Measurements from ENCODE around the gene ZNF583.
A peak's percentile ranks its signal among the peaks of the same experiment; 100 is the strongest.

Gene ZNF583

DNA sequence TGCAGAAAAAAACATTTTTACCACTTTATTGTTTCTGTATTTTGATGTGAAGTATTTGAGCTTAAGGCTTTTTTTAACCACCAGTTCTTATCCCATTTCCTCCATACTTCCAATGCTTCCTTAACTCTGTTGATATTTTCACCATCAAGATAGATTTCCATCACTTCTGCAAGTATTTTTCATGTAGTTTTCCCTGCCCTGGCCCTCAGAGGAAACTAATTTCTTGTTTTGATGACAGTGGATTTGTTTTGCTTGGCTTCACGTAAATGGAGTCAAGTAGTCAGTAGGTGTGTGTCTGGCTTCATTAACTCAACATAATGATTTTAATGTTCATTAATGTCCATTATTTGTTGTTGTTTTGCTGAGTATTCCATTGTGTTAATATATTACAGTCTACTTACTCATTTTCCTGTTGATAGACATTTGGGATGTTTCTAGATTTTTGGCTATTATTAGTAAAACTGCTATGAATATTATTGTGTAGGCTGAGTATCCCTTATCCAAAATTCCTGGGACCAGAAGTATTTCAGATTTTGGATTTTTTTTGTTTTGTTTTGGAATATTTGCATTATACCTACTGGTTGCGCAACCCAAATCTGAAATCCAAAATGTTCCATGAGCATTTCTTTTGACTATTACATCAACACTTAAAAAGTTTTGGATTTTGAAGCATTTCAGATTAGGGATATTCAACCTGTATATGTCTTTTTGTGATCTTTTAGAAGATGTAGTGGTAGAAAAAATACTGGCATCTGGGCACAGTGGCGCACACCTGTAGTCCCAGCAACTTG, 34.1 kb upstream of the ZNF583 start:
- peaks cover 9% of the 10 kb centered on the region for H3K36me3 ChIP-seq (ENCODE audit: control insufficient read depth, insufficient read depth, low read length)

DNA sequence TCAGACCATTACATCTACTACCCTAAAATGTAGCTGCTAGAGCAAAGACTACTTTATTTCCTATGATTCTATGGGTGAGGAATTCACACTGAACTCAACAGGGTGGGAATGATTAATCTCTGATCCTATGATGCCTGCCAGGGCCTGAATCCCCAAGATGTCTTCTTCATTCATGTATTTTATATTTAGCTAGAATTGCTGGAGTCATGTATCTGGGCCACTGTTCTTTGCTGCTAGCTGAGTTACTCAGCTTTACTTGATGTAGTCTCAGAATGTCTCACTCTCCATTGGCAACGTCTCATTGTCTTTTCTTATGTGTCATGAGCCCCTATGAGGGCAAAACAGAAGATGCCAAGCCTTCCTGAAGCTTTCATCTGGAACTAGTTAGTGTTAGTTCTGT, 31.9 kb upstream of the ZNF583 start:
- peaks cover 18% of the 10 kb centered on the region for H3K36me3 ChIP-seq (ENCODE audit: control insufficient read depth, insufficient read depth, low read length)
- H3K4me1 ChIP-seq (ENCODE audit: control insufficient read depth, low read depth, low read length): peaks cover 6% of the 10 kb centered on the region
- no peak for DNase-seq
- no peak overlapping the region for H4K5ac ChIP-seq (ENCODE audit: low read length)
- H3K27me3 ChIP-seq (ENCODE audit: insufficient read depth, low read length, poor library complexity): no peaks in the 10 kb centered on the region
- no peak overlapping the region for H3K18ac ChIP-seq (ENCODE audit: low read length)
- H3K27ac ChIP-seq (ENCODE audit: low read depth, low read length): no peak overlapping the region
- H2BK120ac ChIP-seq (ENCODE audit: low read depth, low read length): no peak overlapping the region
- no peak overlapping the region for H3K4me2 ChIP-seq (ENCODE audit: low read length)
- no peak overlapping the region for H2AK5ac ChIP-seq (ENCODE audit: low read length)
- no peak overlapping the region for H3K4me3 ChIP-seq (ENCODE audit: low read length)
- no CpG with 5 or more reads among the region's 1 CpG for WGBS (ENCODE audit: extremely low coverage, insufficient coverage, low lambda C conversion rate)
- no peak overlapping the region for H2BK5ac ChIP-seq (ENCODE audit: low read length)
- peaks cover 12% of the 10 kb centered on the region for H3K79me1 ChIP-seq (ENCODE audit: low read length)
- H3K23ac ChIP-seq (ENCODE audit: low read length): no peak overlapping the region
- H2BK15ac ChIP-seq (replicated peaks; ENCODE audit: low read depth): no peak overlapping the region
- H4K8ac ChIP-seq (ENCODE audit: low read depth, low read length): no peak overlapping the region
- no peak overlapping the region for H3K4ac ChIP-seq (ENCODE audit: low read depth, low read length)
- no peak overlapping the region for H3K9ac ChIP-seq (ENCODE audit: low read length)
- no peak overlapping the region for H3K56ac ChIP-seq (ENCODE audit: low read length)
- H3K79me2 ChIP-seq (ENCODE audit: control insufficient read depth, insufficient read depth, low read length): peaks cover 12% of the 10 kb centered on the region

More for the DNA sequence above, 34.1 kb upstream of the ZNF583 start:
- no CpG with 5 or more reads among the region's 3 CpGs for WGBS (ENCODE audit: extremely low coverage, insufficient coverage, low lambda C conversion rate)
- Histone ChIP-seq H4K5ac (ENCODE audit: low read length) (no peak overlapping the region), H2BK15ac (replicated peaks; ENCODE audit: low read depth) (no peak overlapping the region), H2BK120ac (ENCODE audit: low read depth, low read length) (no peak overlapping the region), H3K79me2 (ENCODE audit: control insufficient read depth, insufficient read depth, low read length) (peaks cover 12% of the 10 kb centered on the region), H3K9ac (ENCODE audit: low read length) (no peak overlapping the region), H3K23ac (ENCODE audit: low read length) (no peak overlapping the region), H3K4me2 (ENCODE audit: low read length) (no peak overlapping the region), H3K4me1 (ENCODE audit: control insufficient read depth, low read depth, low read length) (peaks cover 6% of the 10 kb centered on the region), H3K18ac (ENCODE audit: low read length) (no peak overlapping the region), H2BK5ac (ENCODE audit: low read length) (no peak overlapping the region), H3K27ac (ENCODE audit: low read depth, low read length) (no peak overlapping the region), H3K79me1 (ENCODE audit: low read length) (peaks cover 12% of the 10 kb centered on the region), H3K4me3 (ENCODE audit: low read length) (no peak overlapping the region), H3K27me3 (ENCODE audit: insufficient read depth, low read length, poor library complexity) (peaks cover 2% of the 10 kb centered on the region), H3K4ac (ENCODE audit: low read depth, low read length) (no peak overlapping the region), H4K8ac (ENCODE audit: low read depth, low read length) (no peak overlapping the region), H2AK5ac (ENCODE audit: low read length) (no peak overlapping the region), H3K56ac (ENCODE audit: low read length) (no peak overlapping the region)
- DNase-seq: no peak

DNA sequence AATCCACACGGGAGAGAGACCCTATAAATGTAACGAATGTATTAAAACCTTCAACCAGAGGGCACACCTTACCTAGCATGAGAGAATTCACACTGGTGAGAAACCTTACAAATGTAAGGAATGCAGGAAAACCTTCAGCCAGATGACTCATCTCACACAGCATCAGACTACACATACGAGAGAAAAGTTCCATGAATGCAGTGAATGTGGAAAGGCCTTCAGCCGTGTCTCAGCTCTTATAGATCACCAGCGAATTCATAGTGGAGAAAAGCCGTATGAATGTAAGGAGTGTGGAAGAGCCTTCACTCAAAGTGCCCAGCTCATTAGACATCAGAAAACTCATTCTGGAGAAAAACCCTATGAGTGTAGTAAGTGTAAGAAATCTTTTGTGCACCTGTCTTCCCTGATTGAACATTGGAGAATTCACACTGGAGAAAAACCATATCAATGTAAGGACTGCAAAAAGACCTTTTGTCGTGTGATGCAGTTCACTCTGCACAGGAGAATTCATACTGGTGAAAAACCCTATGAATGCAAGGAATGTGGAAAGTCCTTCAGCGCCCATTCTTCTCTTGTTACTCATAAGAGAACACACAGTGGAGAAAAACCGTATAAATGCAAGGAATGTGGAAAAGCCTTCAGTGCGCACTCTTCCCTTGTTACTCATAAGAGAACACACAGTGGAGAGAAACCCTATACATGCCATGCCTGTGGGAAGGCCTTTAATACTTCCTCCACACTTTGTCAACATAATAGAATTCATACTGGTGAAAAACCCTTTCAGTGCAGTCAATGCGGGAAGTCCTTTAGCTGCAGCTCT, 26.8 kb upstream of the ZNF583 start:
- no peaks in the 10 kb centered on the region for H3K79me2 ChIP-seq (ENCODE audit: control insufficient read depth, insufficient read depth, low read length)
- H2BK120ac ChIP-seq (ENCODE audit: low read depth, low read length): no peak overlapping the region
- H3K56ac ChIP-seq (ENCODE audit: low read length): no peak overlapping the region
- H3K4me1 ChIP-seq (ENCODE audit: control insufficient read depth, low read depth, low read length): no peaks in the 10 kb centered on the region
- H3K4me3 ChIP-seq (ENCODE audit: low read length): peak overlapping the region; percentile 24
- H4K5ac ChIP-seq (ENCODE audit: low read length): no peak overlapping the region
- H3K23ac ChIP-seq (ENCODE audit: low read length): no peak overlapping the region
- no peaks in the 10 kb centered on the region for H3K27me3 ChIP-seq (ENCODE audit: insufficient read depth, low read length, poor library complexity)
- H3K4ac ChIP-seq (ENCODE audit: low read depth, low read length): no peak overlapping the region
- no peak overlapping the region for H3K9ac ChIP-seq (ENCODE audit: low read length)
- H3K18ac ChIP-seq (ENCODE audit: low read length): no peak overlapping the region
- H3K79me1 ChIP-seq (ENCODE audit: low read length): no peaks in the 10 kb centered on the region
- no peak overlapping the region for H3K4me2 ChIP-seq (ENCODE audit: low read length)
- H2BK5ac ChIP-seq (ENCODE audit: low read length): no peak overlapping the region
- no peak overlapping the region for H2BK15ac ChIP-seq (replicated peaks; ENCODE audit: low read depth)
- no peak overlapping the region for H3K27ac ChIP-seq (ENCODE audit: low read depth, low read length)
- H4K8ac ChIP-seq (ENCODE audit: low read depth, low read length): no peak overlapping the region
- H3K36me3 ChIP-seq (ENCODE audit: control insufficient read depth, insufficient read depth, low read length): peaks cover 21% of the 10 kb centered on the region
- peak; percentile 64 for DNase-seq
- WGBS (ENCODE audit: extremely low coverage, insufficient coverage, low lambda C conversion rate): no CpG with 5 or more reads among the region's 11 CpGs
- H2AK5ac ChIP-seq (ENCODE audit: low read length): no peak overlapping the region

DNA sequence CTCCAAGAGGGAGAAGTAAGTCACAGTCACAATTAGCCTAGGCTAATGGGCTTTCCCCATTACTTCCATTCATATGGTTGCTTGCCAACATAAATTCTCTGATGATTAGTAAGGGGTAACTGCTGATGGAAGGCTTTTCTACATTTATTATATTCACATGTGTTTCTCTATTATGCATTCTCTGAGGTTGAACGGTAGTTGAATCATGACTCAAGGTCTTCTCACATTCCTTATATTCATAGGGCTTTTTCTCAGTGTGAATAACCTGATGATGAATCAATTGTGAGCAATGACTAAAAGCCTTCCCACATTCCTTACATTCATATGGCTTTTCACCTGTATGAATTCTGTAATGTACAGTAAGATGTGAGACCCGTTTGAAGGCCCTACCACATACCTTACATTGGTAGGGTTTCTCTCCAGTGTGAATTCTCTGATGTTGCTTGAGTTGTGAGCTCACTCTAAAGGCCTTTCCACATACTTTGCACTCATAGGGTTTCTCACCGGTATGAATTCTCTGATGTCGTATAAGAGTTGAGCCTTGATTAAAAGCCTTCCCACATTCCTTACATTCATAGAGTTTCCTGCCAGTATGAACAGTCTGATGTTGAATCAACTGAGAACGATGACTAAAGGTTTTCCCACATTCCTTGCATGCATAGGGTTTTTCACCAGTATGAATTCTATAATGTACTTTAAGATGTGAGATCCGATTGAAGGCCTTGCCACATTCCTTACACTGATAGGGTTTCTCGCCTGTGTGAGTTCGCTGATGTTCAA, 20.1 kb upstream of the ZNF583 start:
- H3K27ac ChIP-seq (ENCODE audit: low read depth, low read length): no peak overlapping the region
- no peaks in the 10 kb centered on the region for H3K79me1 ChIP-seq (ENCODE audit: low read length)
- no peak overlapping the region for H2BK15ac ChIP-seq (replicated peaks; ENCODE audit: low read depth)
- H3K79me2 ChIP-seq (ENCODE audit: control insufficient read depth, insufficient read depth, low read length): no peaks in the 10 kb centered on the region
- H3K18ac ChIP-seq (ENCODE audit: low read length): no peak overlapping the region
- H3K36me3 ChIP-seq (ENCODE audit: control insufficient read depth, insufficient read depth, low read length): no peaks in the 10 kb centered on the region
- H3K27me3 ChIP-seq (ENCODE audit: insufficient read depth, low read length, poor library complexity): no peaks in the 10 kb centered on the region
- H3K23ac ChIP-seq (ENCODE audit: low read length): no peak overlapping the region
- no peak overlapping the region for H3K4me3 ChIP-seq (ENCODE audit: low read length)
- H3K4me2 ChIP-seq (ENCODE audit: low read length): no peak overlapping the region
- no peak for DNase-seq
- H2AK5ac ChIP-seq (ENCODE audit: low read length): no peak overlapping the region
- H3K4me1 ChIP-seq (ENCODE audit: control insufficient read depth, low read depth, low read length): no peaks in the 10 kb centered on the region
- H3K4ac ChIP-seq (ENCODE audit: low read depth, low read length): no peak overlapping the region
- no peak overlapping the region for H3K9ac ChIP-seq (ENCODE audit: low read length)
- H4K5ac ChIP-seq (ENCODE audit: low read length): no peak overlapping the region
- no peak overlapping the region for H3K56ac ChIP-seq (ENCODE audit: low read length)
- H2BK120ac ChIP-seq (ENCODE audit: low read depth, low read length): no peak overlapping the region
- no peak overlapping the region for H4K8ac ChIP-seq (ENCODE audit: low read depth, low read length)
- H2BK5ac ChIP-seq (ENCODE audit: low read length): no peak overlapping the region
- no CpG with 5 or more reads among the region's 8 CpGs for WGBS (ENCODE audit: extremely low coverage, insufficient coverage, low lambda C conversion rate)

DNA sequence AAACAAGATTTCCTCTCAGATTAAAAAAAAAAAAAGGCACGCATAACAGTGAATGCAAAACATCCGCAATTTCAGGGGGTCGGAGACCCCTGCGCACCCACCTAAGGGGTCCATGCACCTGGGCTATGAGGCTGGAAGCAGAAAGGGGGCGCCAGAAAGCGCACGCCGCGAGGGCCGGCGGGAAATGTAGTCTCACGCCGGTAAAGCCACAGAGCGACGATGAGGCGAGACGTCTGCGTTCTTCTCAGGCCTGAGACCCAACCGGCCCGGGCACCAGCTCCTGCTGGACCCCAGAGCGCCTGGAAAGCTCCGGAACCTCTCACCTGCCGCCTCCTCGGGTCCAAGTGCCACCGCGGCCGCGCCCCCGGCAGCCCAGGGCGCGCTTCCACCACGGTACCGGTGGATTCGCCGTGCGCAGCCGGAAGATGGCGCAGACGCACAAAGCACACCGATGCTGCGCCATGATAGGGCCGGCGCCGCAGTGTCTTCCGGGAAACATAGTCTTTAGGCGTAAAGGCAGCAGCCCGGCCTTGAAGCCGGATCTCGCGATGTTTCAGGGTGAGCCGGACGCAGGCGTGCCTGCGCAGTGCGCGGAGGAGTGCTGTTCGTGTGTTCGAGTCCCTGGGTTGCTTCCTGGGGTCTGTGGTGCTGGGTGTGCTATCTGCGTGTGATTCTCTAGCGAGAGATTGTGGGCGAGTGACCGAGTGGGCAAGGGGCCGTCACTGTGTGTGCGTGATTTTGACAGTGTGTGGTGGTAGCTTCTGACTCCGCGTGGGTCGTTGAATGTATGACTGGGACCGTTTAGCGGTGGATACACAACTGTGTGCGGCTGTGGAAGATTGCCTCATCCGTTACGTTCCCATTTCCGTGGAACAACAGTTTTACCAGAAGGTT, 10.8 kb upstream of the ZNF583 start, which contains the start of gene ZNF582:
ZNF582 (minus strand) TSS at position 416 of the 894 bp plus-strand sequence. CDS start 1,782 bp downstream, outside the sequence.
- Histone ChIP-seq H3K27me3 (ENCODE audit: insufficient read depth, low read length, poor library complexity) (no peaks in the 10 kb centered on the region), H3K23ac (ENCODE audit: low read length) (no peak within 1 kb of the TSS), H3K36me3 (ENCODE audit: control insufficient read depth, insufficient read depth, low read length) (no peaks in the 10 kb centered on the region), H3K4ac (ENCODE audit: low read depth, low read length) (no peak within 1 kb of the TSS), H4K5ac (ENCODE audit: low read length) (no peak within 1 kb of the TSS), H3K79me2 (ENCODE audit: control insufficient read depth, insufficient read depth, low read length) (no peaks in the 10 kb centered on the region), H3K27ac (ENCODE audit: low read depth, low read length) (peak within 1 kb of the TSS; percentile 38), H2BK15ac (replicated peaks; ENCODE audit: low read depth) (no peak within 1 kb of the TSS), H3K4me3 (ENCODE audit: low read length) (peak within 1 kb of the TSS; percentile 74), H2BK120ac (ENCODE audit: low read depth, low read length) (no peak within 1 kb of the TSS), H3K4me2 (ENCODE audit: low read length) (peak within 1 kb of the TSS; percentile 82), H3K56ac (ENCODE audit: low read length) (peak within 1 kb of the TSS; percentile 94), H3K79me1 (ENCODE audit: low read length) (no peaks in the 10 kb centered on the region), H2AK5ac (ENCODE audit: low read length) (no peak within 1 kb of the TSS), H2BK5ac (ENCODE audit: low read length) (peak within 1 kb of the TSS; percentile 64), H3K9ac (ENCODE audit: low read length) (peak within 1 kb of the TSS; percentile 84), H4K8ac (ENCODE audit: low read depth, low read length) (no peak within 1 kb of the TSS), H3K4me1 (ENCODE audit: control insufficient read depth, low read depth, low read length) (no peaks in the 10 kb centered on the region), H3K18ac (ENCODE audit: low read length) (peak within 1 kb of the TSS; percentile 62)
- WGBS (ENCODE audit: extremely low coverage, insufficient coverage, low lambda C conversion rate): no CpG with 5 or more reads among the region's 73 CpGs
- DNase-seq: peak; percentile 98
